Heart right ventricle (tissue), 16 donors: ENCODE data around the gene PTPRD. TPM values are rescaled to one million over a fixed set of nuclear protein-coding genes. Genes with fewer than 3 reads are reported as not detected.

Source experiments
- ATAC-seq, 8 donors: fragments of 200-7000 bp; cut with Tn5 transposase; one replicate each; pipeline ENCODE4 v1.9.1; 2020; ENCODE audit warnings: mild to moderate bottlenecking in 8 of 8, moderate library complexity in 8 of 8, moderate number of reproducible peaks in 1 of 8
- DNase-seq, 2 donors: peaks; one replicate each; pipeline ENCODE4 v3.0.0-alpha.2; 2020
- H3K27ac ChIP-seq, 10 donors: fragments of 200-600 bp; sonication (generic) in 2 of 10; one replicate each; pipeline versions ENCODE4 v1.5.0 to v1.8.0; 2020 to 2022; ENCODE audit warnings: mild to moderate bottlenecking in 3 of 10
- H3K27me3 ChIP-seq, 7 donors: fragments of 200-600 bp; one replicate each; pipeline ENCODE4 v1.8.0; 2021 to 2022; ENCODE audit warnings: mild to moderate bottlenecking in 2 of 7
- H3K36me3 ChIP-seq, 9 donors: fragments of 200-600 bp; sonication (generic) in 1 of 9; one replicate each; pipeline versions ENCODE4 v1.5.0 to v1.8.0; 2020 to 2022; ENCODE audit warnings: mild to moderate bottlenecking in 2 of 9
- H3K4me1 ChIP-seq, 9 donors: fragments of 200-600 bp; sonication (generic) in 1 of 9; one replicate each; pipeline versions ENCODE4 v1.5.0 to v1.8.0; 2020 to 2022; ENCODE audit warnings: mild to moderate bottlenecking in 4 of 9
- H3K4me3 ChIP-seq, 10 donors: fragments of 200-600 bp; sonication (generic) in 2 of 10; one replicate each; pipeline versions ENCODE4 v1.5.0 to v1.8.0; 2020 to 2022; ENCODE audit warnings: mild to moderate bottlenecking in 7 of 10, moderate library complexity in 2 of 10
- H3K9me3 ChIP-seq, 11 donors: fragments of 200-600 bp in 10 of 11; sonication (generic) in 2 of 11; one replicate each; pipeline versions ENCODE4 v1.5.0 to v1.8.0; 2013 to 2022; ENCODE audit warnings: mild to moderate bottlenecking in 2 of 11, control low read depth in 1 of 11, moderate library complexity in 1 of 11
- CTCF ChIP-seq, 9 donors: fragments of 200-600 bp; sonication (generic) in 2 of 9; IDR thresholded peaks; one replicate each; pipeline versions ENCODE4 v1.5.0 to v1.8.0; 2021 to 2022; ENCODE audit warnings: antibody characterized with exemption in 9 of 9, mild to moderate bottlenecking in 5 of 9, moderate library complexity in 1 of 9
- WGBS, 2 donors: extraction: QIAGEN DNeasy Blood & Tissue Kit; methylation state at CpG; one replicate each; pipeline ENCODE4 v1.1.7; 2013; ENCODE audit warnings: inconsistent platforms in 1 of 2; 5-methylcytosine and 5-hydroxymethylcytosine counted together
- intact Hi-C, 10 donors: fragments of 100-400 bp; cut with DNase I; formaldehyde crosslinking; loops; one replicate each; pipeline versions ENCODE4 v1.11.1 to v1.14.2; 2022
- polyA plus RNA-seq, 2 donors: library from polyadenylated mRNA; stranded (reverse); fragments of 200-250 nt; gene quantifications; one replicate each; pipeline ENCODE4 v1.2.3, GENCODE V29; 2013
- total RNA-seq, 10 donors: library from RNA; stranded (reverse); fragmentation: NEBNext Ultra II Directional in 3 of 10; extraction: Animal tissue kit (Norgen Biotek cat#: 25700) in 3 of 10; gene quantifications; one replicate each; pipeline versions ENCODE4 v1.2.1 to v1.2.4, GENCODE V29; 2021 to 2023
- donor health status: Arrhythmogenic right ventricular cardiomyopathy.
- donor health status: ischemic (EF 13 %, LVEDD 7.1; RV severe dilation, severe dysfunction).
- donor health status: healthy with polysubstance abuse.
- donor health status: DM: no; HTN: yes; CAD: no.
- donor health status: DM: no; HTN: no; CAD: no.
- donor health status: ischemic (EF 25% LVEDD 6.9; RV normal size, moderate dysfunction).
- donor health status: ischemic (EF 25% LVEDD 5.7; RV mildly dilated, moderate dysfunction).
- donor health status: healthy.
- donor health status: DM: yes; HTN: yes; CAD: no.
- donor health status: Ischemic cardiomyopathy.
- donor health status: ischemic (EF 35%, LVEDD 5.7; RV mildly dilated, moderate dysfunction).
- donor health status: nonischemic (EF 11% LVEDD 7.7; RV severe dilation, severe dysfunction).
- donor health status: DM: yes; HTN: yes; CAD: no.
- donor health status: PGD.
- donor health status: ischemic (EF 29% LVEDD 5.4; RV normal size, mild dysfunction).
- donor health status: nonischemic (EF 23%, LVEDD 6.1; RV moderate dilation, normal function).

The PTPRD gene
- total and polyA plus RNA-seq, 12 donors = 1.4 to 25.2 (median 13.0) TPM

GRCh38 chr9:8804613-8805012 lies 1808.2 kb downstream of the PTPRD start:
- H3K27ac ChIP-seq = no peak overlapping the region
- WGBS, 2 donors = 72 to 77% methylated on average over 3 of the region's 3 CpGs
- intact Hi-C loops = no loop called here
- TF ChIP-seq CTCF (IDR thresholded peaks at IDR 0.05) = no peak
- no peaks in the 10 kb centered on the region for H3K9me3 ChIP-seq
- no peaks in the 10 kb centered on the region for H3K36me3 ChIP-seq
- H3K4me1 ChIP-seq = no peaks in the 10 kb centered on the region
- no peak for ATAC-seq
- H3K27me3 ChIP-seq = no peaks in the 10 kb centered on the region
- no peak for DNase-seq
- no peak overlapping the region for H3K4me3 ChIP-seq

DNA sequence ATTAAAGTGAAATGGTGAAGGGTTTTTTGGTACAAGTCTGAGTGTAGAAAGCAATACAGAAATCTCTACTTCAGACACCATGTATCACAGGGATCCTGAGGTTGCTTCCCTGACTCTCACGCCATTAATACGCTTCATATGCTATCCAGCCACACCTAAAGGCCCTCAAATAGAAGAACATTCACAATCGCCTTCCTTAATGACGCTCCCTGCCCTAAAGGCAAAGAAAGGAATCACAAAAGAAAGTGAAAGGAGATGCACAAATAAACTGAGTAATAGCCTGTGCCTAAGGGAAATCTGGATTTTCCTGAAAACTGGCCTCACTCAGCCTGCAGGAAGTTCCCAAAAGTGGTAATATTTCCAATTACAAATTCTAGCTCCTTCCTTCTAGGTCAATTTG lies 1810.6 kb downstream of the PTPRD start:
- no peak for TF ChIP-seq CTCF (IDR thresholded peaks at IDR 0.05)
- 90 to 93% methylated on average over 4 of the region's 4 CpGs for WGBS, 2 donors
- H3K27me3 ChIP-seq = no peaks in the 10 kb centered on the region
- DNase-seq (no peak), ATAC-seq (no peak)
- no peaks in the 10 kb centered on the region for H3K4me1 ChIP-seq
- H3K9me3 ChIP-seq = no peaks in the 10 kb centered on the region
- no peaks in the 10 kb centered on the region for H3K36me3 ChIP-seq
- no peak overlapping the region for H3K4me3 ChIP-seq
- intact Hi-C loops = no loop called here
- H3K27ac ChIP-seq = no peak overlapping the region

DNA sequence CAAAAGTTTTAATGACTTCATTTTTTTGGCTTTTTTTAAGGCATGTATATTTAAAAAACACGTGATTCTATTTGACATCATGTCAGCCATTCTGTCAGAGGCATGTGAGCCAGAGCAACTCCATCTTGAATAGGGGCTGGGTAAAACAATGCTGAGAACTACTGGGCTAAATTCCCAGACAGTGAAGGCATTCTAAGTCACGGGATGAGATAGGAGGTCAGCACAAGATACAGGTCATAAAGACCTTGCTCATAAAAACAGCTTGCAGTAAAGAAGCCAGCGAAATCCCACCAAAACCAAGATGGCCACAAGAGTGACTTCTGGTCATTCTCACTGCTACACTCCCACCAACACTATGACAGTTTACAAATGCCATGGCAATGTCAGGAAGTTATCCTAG lies 1812.6 kb downstream of the PTPRD start:
- no peak overlapping the region for H3K27ac ChIP-seq
- DNase-seq (no peak), ATAC-seq (no peak)
- TF ChIP-seq CTCF (IDR thresholded peaks at IDR 0.05) = no peak
- no peaks in the 10 kb centered on the region for H3K9me3 ChIP-seq
- intact Hi-C loops = no loop called here
- H3K4me1 ChIP-seq = no peaks in the 10 kb centered on the region
- WGBS, 2 donors = 48 to 67% methylated on average over 3 of the region's 3 CpGs
- no peaks in the 10 kb centered on the region for H3K36me3 ChIP-seq
- H3K4me3 ChIP-seq = no peak overlapping the region
- H3K27me3 ChIP-seq = no peaks in the 10 kb centered on the region

DNA sequence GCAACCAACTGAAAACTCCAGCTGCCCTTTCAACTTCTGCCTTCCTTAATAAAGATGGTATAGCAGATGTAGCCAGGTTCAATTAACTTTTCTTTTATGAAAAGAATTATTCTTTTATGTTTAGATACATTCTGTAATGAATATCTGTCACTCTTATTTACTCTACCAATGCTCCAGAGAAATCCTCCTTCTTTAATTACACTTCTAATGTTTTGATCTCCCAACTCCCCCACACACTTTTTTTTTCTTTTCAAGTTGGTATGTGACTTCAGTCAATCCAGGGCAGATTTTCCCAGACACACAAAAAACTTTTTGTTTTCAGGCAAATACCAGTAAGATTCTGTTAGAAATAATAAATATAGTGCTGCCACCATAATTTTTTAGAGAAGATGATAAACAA lies 1813.2 kb downstream of the PTPRD start:
- no peak for ATAC-seq
- no peak for DNase-seq
- H3K9me3 ChIP-seq = no peaks in the 10 kb centered on the region
- H3K27ac ChIP-seq = no peak overlapping the region
- no peaks in the 10 kb centered on the region for H3K27me3 ChIP-seq
- no peak overlapping the region for H3K4me3 ChIP-seq
- no peaks in the 10 kb centered on the region for H3K36me3 ChIP-seq
- TF ChIP-seq CTCF (IDR thresholded peaks at IDR 0.05) = no peak
- intact Hi-C loops = no loop called here
- H3K4me1 ChIP-seq = no peaks in the 10 kb centered on the region

DNA sequence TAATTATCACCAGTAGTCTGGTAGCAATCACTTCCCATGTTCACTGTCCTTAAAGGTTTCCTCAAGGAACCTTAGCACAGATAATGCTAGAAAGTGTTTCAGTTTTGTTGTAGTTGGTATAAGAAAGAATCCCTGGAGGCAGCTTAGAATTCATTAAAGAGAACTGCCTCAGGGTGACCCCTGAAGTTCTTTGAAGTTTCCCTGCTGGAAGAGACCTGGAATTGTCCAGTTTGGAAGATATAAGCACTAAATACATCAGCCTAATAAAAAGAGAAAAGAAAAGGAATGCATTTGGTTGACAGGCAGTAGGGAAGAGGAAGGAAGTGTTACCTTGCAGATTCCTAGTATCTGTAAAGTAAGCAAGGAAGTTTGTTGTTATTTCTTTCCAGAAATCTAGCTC lies 1813.6 kb downstream of the PTPRD start:
- no peak for ATAC-seq
- intact Hi-C loops = no loop called here
- Histone ChIP-seq H3K36me3 (no peaks in the 10 kb centered on the region), H3K4me3 (no peak overlapping the region), H3K27ac (no peak overlapping the region), H3K27me3 (no peaks in the 10 kb centered on the region), H3K4me1 (no peaks in the 10 kb centered on the region), H3K9me3 (peaks cover 0 to under 1% (median 0%) of the 10 kb centered on the region in 11 donors)
- DNase-seq = no peak
- no peak for TF ChIP-seq CTCF (IDR thresholded peaks at IDR 0.05)
